Left lung (tissue), 10 donors: ENCODE measurements around the gene N4BP3. TPM values are rescaled to one million over a fixed set of nuclear protein-coding genes. Genes with fewer than 3 reads are reported as not detected.
A peak's percentile ranks its signal among the peaks of the same experiment; 100 is the strongest.

ENCODE experiments used
- ATAC-seq: fragments of 200-7000 bp; cut with Tn5 transposase; one replicate; pipeline ENCODE4 v1.9.1; 2020; ENCODE audit warnings: moderate library complexity
- DNase-seq, 4 donors: peaks; one replicate each; pipeline ENCODE4 v3.0.0-alpha.2; 2013 to 2020
- H3K27ac ChIP-seq, 2 donors: fragments of 200-600 bp; sonication (generic) in 1 of 2; one replicate each; pipeline versions ENCODE4 v1.5.0 to v1.8.0; 2020 to 2021
- H3K27me3 ChIP-seq, 2 donors: fragments of 200-600 bp; sonication (generic) in 1 of 2; one replicate each; pipeline versions ENCODE4 v1.5.0 to v1.8.0; 2020 to 2021
- H3K36me3 ChIP-seq, 2 donors: fragments of 200-600 bp; sonication (generic) in 1 of 2; one replicate each; pipeline versions ENCODE4 v1.5.0 to v1.8.0; 2020 to 2021
- H3K4me1 ChIP-seq, 2 donors: fragments of 200-600 bp; one replicate each; pipeline ENCODE4 v1.8.0; 2021
- H3K4me3 ChIP-seq, 2 donors: fragments of 200-600 bp; sonication (generic) in 1 of 2; one replicate each; pipeline versions ENCODE4 v1.5.0 to v1.8.0; 2020 to 2021; ENCODE audit warnings: mild to moderate bottlenecking in 1 of 2
- H3K9me3 ChIP-seq, 2 donors: fragments of 200-600 bp; sonication (generic) in 1 of 2; one replicate each; pipeline versions ENCODE4 v1.5.0 to v1.8.0; 2020 to 2021
- intact Hi-C, 2 donors: fragments of 100-400 bp; cut with DNase I; formaldehyde crosslinking; loops; one replicate each; pipeline versions ENCODE4 v1.11.2 to v1.14.2; 2022
- polyA plus RNA-seq, 6 donors: library from polyadenylated mRNA; unstranded; fragments of 120-200 nt; gene quantifications; one replicate each; pipeline ENCODE4 v1.2.1, GENCODE V29; 2013; ENCODE audit not compliant: insufficient read length in 6 of 6
- total RNA-seq, 2 donors: library from RNA; stranded (reverse); fragmentation: NEBNext Ultra II Directional; extraction: Animal tissue kit (Norgen Biotek cat#: 25700); gene quantifications; one replicate each; pipeline ENCODE4 v1.2.1, GENCODE V29; 2021
- TF ChIP-seq, protein P1 (sequence below), 2 donors: fragments of 200-600 bp; sonication (generic) in 1 of 2; IDR thresholded peaks; one replicate each; pipeline versions ENCODE4 v1.5.0 to v1.8.0; 2021; ENCODE audit warnings: antibody characterized with exemption in 2 of 2
- donor health status: DM: no; HTN: yes; CAD: no.
- donor health status: DM: no; HTN: no; CAD: no.

Gene N4BP3
- total and polyA plus RNA-seq, 8 donors = 3.6 to 20.4 (median 15.4) TPM

DNA sequence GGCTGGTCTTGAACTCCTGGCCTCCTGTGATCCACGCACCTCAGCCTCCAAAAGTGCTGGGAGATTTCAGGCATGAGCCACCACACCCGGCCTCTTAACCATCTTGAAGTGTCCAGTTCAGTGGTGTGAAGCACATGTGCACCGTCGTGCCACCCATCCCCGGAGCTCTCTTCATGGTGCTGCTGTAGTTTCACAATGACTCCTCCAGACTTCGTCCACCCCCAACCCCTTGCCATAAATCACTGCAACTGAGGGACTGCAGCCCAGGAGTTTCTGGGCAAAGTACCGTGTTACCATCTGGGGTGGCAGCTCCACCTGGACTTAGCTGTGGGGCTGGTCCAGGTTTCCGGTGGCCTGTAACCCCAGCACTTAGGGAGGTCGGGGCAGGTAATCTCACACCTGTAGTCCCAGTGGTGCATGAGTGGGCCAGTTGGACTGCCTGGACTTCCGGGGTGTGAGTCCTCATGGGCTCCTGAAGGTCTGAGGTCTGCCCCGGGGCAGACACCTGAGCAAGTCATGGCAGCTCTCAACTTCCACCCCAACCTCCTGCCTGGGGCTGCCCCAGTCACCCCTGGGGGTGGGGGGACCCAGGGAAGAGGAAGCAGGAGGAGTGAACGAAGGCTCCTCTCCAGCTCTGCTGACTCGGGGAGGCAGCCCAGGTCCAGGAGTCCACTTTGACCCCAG is 6.6 kb upstream of the N4BP3 start:
- Histone ChIP-seq H3K9me3 (no peaks in the 10 kb centered on the region), H3K36me3 (no peaks in the 10 kb centered on the region), H3K4me3 (no peak overlapping the region), H3K27ac (no peak overlapping the region), H3K4me1 (peaks cover 0 to 13% of the 10 kb centered on the region in 2 donors), H3K27me3 (peaks cover 0 to 16% of the 10 kb centered on the region in 2 donors)
- TF ChIP-seq, protein P1, sequence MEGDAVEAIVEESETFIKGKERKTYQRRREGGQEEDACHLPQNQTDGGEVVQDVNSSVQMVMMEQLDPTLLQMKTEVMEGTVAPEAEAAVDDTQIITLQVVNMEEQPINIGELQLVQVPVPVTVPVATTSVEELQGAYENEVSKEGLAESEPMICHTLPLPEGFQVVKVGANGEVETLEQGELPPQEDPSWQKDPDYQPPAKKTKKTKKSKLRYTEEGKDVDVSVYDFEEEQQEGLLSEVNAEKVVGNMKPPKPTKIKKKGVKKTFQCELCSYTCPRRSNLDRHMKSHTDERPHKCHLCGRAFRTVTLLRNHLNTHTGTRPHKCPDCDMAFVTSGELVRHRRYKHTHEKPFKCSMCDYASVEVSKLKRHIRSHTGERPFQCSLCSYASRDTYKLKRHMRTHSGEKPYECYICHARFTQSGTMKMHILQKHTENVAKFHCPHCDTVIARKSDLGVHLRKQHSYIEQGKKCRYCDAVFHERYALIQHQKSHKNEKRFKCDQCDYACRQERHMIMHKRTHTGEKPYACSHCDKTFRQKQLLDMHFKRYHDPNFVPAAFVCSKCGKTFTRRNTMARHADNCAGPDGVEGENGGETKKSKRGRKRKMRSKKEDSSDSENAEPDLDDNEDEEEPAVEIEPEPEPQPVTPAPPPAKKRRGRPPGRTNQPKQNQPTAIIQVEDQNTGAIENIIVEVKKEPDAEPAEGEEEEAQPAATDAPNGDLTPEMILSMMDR (IDR thresholded peaks at IDR 0.05) = no peak
- ATAC-seq (no peak), DNase-seq (peak in 1 of 4 donors; percentile 45)
- intact Hi-C loops = no loop called here

DNA sequence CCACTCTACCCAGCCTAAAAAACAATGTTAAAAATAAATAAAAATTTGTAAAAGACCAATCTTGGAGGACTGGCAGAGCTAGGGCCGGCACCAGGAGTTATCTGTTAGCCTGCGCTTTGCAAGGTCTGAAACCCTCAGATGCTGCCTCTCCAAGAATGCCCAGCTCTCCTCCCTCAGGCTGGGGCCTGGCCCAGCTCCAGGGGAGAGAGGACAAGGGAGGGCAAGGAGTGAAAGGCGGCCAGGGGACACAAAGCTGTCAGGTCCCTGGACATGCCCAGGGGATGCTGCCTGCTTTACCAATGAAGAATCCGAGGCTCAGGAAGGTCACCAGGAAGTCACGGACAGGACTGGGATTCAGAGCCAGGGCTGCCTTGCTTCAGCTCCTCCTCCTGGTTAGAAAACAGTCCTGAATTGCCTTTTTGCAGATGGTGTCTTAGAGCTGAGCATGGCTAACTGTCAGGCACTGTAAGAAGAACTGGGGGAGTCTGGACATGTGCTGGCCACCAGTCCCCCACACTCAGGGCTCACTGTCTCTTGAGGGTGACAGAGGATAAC is 5.5 kb upstream of the N4BP3 start:
- intact Hi-C loops = no loop called here
- TF ChIP-seq, protein P1 (IDR thresholded peaks at IDR 0.05) = no peak
- H3K4me3 ChIP-seq = no peak overlapping the region
- no peaks in the 10 kb centered on the region for H3K36me3 ChIP-seq
- no peak overlapping the region for H3K27ac ChIP-seq
- peaks cover 0 to 27% of the 10 kb centered on the region in 2 donors for H3K27me3 ChIP-seq
- H3K9me3 ChIP-seq = no peaks in the 10 kb centered on the region
- H3K4me1 ChIP-seq = peaks cover 0 to 15% of the 10 kb centered on the region in 2 donors
- DNase-seq = peak in 1 of 4 donors; percentile 43
- ATAC-seq = no peak

DNA sequence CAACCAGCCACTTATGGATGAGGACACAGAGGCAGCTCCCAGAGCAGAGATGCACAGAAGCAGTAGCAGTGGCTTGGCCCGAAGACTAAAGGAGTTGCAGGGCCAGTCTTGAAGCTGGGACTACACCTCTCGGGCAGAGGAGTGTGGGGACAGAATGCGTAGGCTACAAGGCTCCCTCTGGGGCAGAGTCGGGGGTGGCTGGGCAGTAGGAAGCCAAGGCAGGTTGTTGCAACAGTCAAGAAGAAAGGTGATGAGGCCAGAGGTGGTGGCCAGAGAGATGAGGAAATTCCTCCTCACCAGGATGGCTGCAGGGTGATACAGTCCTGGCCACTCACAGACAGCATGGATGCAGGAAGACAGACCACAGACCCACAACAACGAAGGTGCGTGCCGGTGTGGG is 4.9 kb upstream of the N4BP3 start:
- intact Hi-C loops = no loop called here
- no peaks in the 10 kb centered on the region for H3K9me3 ChIP-seq
- H3K27me3 ChIP-seq = peaks cover 0 to 34% of the 10 kb centered on the region in 2 donors
- peak in 1 of 4 donors; percentile 28 for DNase-seq
- no peak overlapping the region for H3K4me3 ChIP-seq
- peaks cover 0 to 22% of the 10 kb centered on the region in 2 donors for H3K4me1 ChIP-seq
- no peak overlapping the region for H3K27ac ChIP-seq
- TF ChIP-seq, protein P1 (IDR thresholded peaks at IDR 0.05) = no peak
- no peak for ATAC-seq
- no peaks in the 10 kb centered on the region for H3K36me3 ChIP-seq

DNA sequence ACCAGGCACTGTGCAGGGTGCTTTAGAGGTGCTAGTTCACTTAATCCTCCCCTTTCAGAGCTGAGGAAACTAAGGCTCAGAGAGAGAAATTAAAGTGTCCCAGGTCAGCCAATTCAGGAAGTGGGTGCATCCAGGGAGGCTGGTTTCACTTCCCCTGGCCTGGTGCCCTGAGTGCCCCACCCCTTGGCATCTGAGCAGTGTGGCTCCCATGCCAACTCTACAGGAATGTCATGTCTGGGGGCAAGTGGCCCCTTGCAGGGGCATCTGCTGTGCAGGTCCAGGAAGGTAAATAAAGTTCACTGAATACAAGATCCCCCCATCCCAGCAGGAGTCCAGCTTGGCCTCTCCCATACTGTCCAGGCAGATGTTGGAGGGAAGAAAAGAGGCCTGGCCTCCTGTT is 4.4 kb upstream of the N4BP3 start:
- Histone ChIP-seq H3K36me3 (no peaks in the 10 kb centered on the region), H3K27me3 (peaks cover 4 to 39% of the 10 kb centered on the region in 2 donors), H3K4me3 (no peak overlapping the region), H3K4me1 (peaks cover 5 to 27% of the 10 kb centered on the region in 2 donors), H3K27ac (no peak overlapping the region), H3K9me3 (no peaks in the 10 kb centered on the region)
- ATAC-seq (peak; percentile 13), DNase-seq (peak in 1 of 4 donors; percentile 71)
- TF ChIP-seq, protein P1 (IDR thresholded peaks at IDR 0.05) = no peak
- intact Hi-C loops = no loop called here

DNA sequence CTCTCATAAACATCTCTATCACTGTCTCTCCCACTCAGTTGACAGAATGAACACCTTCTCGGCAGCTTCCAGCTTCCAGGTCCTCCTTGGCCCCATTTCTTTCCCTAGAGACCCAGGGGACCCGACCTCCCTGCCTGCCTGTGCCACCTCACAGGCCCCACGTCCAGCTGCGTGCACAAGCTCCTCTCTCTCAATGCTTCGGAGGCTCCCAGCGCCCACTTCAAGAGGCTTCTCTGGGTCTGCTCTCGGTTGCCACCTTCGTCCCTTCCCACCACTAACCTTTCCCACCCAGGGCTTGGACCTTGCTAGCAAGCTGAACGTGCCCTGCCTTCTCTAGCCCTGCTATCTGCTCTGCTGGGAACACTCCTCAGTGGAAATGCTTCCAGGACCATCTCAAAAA is 2.8 kb upstream of the N4BP3 start:
- Histone ChIP-seq H3K36me3 (no peaks in the 10 kb centered on the region), H3K4me3 (no peak overlapping the region), H3K27ac (no peak overlapping the region), H3K9me3 (no peaks in the 10 kb centered on the region), H3K4me1 (peaks cover 6 to 41% of the 10 kb centered on the region in 2 donors), H3K27me3 (peaks cover 17 to 54% of the 10 kb centered on the region in 2 donors)
- intact Hi-C loops = no loop called here
- TF ChIP-seq, protein P1 (IDR thresholded peaks at IDR 0.05) = no peak
- no peak for ATAC-seq
- peak in 1 of 4 donors; percentile 57 for DNase-seq
